GM18517 (cell line): ENCODE data around the gene FKBP10.
"Not testable (repeated sequence)": the region's sequence is repeated elsewhere in the genome, so short reads cannot be mapped to it uniquely, and the experiment has no call there.

Experiments
- ATAC-seq: cut with Tn5 transposase; IDR thresholded peaks from one replicate; pipeline ENCODE4 v1.9.1; 2021; ENCODE audit warnings: mild to moderate bottlenecking, moderate library complexity; ENCODE audit not compliant: unreplicated experiment

The FKBP10 gene

DNA sequence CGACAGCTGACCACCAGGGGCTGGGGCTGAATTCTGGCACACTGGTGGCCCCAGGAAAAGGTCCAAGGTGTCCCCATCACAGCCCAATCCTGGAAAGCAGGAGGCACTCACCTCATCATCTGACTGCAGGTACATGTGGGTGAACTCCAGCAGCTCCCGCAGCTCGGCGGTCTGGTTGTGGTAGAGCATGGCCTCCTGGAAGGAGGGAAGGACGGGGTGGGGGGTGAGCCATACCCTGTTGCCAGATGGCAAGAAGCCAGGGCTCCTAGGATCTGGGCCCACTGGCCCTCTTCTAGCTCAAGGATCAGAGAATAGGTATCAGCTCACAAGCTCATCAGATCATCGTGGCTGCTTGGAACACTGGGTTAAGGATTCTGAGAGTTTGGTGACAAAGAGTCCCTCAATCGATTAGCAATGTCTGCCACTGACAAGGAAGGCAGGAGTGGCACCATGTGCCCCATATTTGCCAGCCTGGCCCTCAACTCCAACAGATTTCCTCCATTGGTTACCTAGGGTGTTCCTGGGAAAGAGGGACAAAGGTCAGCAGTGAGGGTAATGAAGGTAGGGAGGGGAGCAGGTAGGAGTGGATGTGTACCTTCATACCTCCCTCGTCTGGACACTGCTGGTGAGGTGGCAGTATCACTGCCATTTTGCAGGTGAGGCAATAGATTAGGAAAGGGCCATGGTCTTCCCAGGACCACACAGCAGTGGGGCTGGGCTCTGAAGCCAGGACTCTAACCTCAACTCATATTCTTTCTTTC, 5.9 kb upstream of the FKBP10 start:
- no peak for ATAC-seq

DNA sequence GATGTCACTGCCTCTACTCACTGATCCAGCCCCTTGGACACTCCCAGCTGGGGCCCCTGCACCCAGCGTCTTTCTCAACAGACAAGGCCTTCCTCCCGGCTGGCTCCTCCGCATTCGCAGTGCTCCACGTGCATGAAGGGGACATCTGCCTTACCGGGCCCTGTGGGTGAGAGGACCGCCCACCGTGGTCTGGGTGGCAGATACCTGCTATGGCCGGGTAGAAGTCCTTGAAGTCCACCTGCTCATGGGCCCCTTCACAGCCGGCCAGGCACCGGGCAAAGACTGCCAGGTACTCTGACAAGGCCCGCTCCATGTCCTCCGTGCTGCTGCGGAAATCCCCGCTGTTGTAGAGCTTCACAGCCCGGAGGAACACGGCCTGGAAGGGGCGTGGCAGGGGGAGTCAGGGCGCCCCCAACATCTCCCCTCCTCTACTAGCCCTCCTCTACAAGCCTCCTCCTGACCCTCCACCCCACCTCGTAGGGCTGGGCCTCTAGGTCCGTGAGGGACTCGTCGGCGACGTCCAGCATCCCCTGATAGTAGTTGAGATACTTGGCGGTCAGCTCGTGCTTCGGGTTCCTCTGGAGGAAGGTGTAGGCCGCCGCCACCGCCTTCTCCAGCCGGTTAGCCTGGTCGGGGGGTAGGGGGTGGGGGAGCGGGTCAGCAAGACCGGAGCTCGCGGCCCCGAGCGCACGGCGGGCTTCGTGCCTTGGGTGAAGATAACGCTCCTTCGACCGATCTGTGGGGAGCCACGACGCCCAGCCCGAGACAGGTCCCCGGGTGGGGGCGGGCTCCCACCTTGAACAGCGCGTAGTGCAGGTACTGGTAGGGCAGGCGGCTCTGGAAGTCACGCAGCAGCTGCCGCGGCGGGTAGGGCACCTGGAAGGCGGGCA, 1.9 kb upstream of the FKBP10 start:
- no peak for ATAC-seq

DNA sequence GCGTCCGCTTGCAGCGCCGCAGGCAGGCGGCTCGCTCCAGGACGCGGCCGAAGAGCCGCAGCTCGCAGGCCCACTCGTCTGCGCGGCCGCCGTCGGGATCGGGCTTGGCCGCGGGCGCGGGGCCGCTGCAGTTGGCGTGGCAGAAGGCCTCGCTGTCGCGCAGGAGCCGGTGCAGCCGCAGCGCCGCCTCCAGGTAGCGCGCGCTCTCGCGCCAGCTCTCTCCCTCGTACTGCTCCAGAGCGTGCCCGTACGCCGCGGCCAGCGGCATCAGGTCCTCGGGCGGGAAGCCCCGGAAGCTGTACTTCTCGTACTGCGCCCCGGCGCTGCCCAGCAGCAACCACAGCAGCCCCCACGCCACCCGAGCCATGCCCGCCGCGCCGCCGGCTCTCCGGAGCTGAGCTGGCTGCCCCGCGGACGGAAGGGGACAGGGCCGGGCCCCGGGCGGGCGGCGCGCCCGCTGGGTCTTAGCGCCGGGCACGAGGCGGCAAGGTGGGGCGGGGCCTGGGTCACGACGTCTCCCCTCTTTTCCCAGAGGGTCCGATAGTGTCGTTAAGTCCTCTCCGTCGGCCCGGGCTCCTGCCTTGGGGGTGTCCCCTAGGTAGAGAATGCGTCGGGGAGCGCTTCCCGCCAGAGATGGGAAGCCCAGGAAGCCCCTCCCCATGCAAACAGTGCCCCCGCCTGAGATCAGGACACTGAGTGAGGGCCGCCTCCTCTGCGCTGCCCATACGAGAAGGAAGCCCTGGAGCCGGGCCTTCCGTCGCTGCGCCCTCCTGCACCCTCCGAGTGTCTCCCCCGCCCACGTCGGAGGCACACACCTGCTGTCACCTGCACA, 1.0 kb upstream of the FKBP10 start, which contains the start of gene P3H4:
Gene P3H4, minus strand, starts transcription at position 401 of the 832 bp plus-strand sequence. Its CDS starts 34 bp downstream, at position 367.
- ATAC-seq: peak; percentile 70

DNA sequence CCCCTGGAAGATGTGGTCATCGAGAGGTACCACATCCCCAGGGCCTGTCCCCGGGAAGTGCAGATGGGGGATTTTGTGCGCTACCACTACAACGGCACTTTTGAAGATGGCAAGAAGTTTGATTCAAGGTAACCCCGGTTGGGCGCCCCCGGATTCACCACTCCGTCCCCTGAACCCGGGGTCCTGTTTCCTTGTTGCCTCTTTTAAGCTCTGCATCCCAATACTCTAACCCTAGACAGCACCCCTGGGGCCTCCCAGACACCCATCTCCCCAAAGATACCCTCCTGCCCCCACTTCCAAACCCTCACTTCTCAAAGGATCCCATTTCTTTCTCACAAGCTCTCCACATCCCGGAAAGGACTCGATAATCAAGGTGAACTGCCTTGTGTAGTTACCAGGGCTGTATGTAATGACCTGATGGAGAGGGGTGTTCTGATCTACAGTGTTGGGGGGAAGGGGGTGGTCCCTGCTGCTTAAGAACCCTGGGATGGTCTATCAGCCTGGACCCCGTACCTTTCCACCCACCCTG, 412 bp downstream of the FKBP10 start:
- ATAC-seq: no peak

DNA sequence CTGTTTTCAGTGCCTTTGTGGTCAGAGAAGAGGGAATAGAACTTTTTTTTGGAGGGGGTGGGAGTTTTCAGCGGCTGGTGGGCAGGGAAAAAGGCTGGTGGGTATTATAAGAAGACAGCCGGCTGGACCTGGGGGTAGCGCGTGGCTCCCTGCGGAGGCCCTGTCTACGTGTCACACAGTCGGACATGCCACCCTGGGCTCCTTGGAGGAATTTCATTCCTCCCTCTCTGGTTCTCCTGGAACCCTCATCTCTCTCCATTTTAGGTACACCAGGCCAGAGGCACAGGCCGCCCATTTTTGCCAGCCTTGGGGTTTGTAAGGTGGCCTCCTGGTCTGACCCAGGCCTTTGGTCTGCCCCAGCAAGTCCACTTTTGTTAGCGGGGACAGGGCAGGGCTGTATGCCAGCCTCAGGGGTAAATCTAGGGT, 908 bp downstream of the FKBP10 start:
- no peak for ATAC-seq

DNA sequence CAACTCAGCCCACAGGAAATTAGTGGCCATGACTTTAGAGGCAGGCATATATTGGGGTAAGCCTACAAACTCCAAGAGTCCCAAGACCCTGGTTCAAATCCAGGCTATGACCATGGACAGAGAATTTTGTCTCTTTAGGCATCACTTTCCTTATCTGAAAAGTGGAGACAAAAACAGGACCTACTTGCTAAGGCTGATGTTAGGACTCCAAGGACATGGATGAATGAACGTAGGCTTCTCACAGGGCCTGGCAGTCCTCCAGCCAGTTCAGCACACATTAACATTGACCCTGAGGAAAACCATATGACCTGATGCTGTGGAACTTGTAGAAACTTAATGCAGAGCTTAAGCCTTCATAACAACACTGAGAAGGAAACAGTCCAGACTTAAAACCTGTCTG, 1.4 kb downstream of the FKBP10 start:
- ATAC-seq: no peak

DNA sequence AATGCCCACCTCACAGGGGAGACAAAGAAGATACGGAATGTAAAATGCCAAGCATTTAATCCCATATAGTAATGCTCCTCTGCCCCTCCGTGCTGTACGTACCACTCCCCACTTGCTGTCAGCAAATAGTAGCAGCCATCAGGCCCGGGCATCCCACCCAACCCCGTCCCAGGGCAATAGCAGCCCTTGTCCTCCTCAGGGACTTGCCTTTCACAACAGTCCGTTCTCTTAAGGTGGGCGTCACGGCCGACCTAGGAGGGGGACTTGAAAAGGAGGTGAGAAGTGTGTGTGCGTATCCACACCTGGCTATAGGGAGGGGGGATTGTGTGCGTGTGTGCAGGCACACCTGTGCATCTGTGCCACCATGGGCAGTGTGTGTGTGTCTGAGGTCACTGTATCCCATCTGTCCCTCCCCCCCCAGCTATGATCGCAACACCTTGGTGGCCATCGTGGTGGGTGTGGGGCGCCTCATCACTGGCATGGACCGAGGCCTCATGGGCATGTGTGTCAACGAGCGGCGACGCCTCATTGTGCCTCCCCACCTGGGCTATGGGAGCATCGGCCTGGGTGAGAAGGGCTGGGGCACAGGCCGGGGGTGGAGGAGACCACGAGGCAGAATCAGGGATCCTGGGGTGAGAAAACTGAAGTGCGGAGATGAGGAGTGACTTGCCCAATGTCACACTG, 4.0 kb downstream of the FKBP10 start:
- ATAC-seq: no peak

DNA sequence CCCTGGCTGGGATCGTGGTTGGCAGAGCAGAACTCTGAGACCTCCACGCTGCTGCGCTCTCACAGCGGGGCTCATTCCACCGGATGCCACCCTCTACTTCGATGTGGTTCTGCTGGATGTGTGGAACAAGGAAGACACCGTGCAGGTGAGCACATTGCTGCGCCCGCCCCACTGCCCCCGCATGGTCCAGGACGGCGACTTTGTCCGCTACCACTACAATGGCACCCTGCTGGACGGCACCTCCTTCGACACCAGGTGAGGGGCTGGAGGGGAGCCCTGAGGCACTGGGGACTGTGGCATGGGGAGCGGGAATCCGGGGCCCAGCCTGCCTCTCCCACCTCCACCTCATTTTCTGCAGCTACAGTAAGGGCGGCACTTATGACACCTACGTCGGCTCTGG, 5.2 kb downstream of the FKBP10 start:
- ATAC-seq: no peak

DNA sequence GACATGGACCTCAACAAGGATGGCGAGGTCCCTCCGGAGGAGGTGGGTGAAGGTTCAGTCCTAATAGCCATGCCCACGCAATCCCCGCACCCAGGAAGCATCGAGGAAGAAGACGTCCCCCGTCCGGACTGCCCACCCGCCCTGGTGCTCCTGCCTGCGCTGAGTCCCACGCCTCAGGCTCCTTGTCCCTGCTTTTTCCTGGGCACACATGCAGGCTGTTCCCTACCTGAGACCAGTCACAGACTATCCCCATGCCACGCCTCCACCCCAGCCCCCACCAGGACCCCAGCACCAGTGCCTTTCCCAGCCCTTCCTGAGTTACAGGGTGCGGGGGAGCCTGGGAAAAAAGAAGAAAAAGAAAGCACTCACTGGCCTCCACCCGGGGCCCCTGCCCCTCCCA, 9.0 kb downstream of the FKBP10 start:
- ATAC-seq: no peak

DNA sequence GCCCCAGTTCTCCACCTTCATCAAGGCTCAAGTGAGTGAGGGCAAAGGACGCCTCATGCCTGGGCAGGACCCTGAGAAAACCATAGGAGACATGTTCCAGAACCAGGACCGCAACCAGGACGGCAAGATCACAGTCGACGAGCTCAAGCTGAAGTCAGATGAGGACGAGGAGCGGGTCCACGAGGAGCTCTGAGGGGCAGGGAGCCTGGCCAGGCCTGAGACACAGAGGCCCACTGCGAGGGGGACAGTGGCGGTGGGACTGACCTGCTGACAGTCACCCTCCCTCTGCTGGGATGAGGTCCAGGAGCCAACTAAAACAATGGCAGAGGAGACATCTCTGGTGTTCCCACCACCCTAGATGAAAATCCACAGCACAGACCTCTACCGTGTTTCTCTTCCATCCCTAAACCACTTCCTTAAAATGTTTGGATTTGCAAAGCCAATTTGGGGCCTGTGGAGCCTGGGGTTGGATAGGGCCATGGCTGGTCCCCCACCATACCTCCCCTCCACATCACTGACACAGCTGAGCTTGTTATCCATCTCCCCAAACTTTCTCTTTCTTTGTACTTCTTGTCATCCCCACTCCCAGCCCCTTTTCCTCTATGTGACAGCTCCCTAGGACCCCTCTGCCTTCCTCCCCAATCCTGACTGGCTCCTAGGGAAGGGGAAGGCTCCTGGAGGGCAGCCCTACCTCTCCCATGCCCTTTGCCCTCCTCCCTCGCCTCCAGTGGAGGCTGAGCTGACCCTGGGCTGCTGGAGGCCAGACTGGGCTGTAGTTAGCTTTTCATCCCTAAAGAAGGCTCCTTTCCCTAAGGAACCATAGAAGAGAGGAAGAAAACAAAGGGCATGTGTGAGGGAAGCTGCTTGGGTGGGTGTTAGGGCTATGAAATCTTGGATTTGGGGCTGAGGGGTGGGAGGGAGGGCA, 9.7 kb downstream of the FKBP10 start:
- ATAC-seq: no peak

DNA sequence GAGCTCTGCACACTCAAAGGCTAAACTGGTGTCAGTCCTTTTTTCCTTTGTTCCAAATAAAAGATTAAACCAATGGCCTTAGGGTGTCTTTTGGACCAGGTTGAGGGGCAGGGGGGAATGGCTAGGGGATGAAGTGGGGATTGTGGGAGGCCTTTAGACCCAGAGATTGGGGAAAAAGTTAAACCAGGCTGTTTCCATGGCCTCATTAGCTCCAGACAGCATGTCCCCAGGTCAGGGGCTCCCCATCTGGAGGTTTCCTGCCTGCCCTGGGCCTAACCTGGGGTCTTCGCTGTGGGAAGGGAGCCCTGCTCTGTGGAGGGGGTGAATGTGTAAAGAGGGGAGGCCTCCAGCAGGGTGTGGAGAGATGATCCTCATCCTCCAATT, 10.3 kb downstream of the FKBP10 start:
- ATAC-seq: no peak

DNA sequence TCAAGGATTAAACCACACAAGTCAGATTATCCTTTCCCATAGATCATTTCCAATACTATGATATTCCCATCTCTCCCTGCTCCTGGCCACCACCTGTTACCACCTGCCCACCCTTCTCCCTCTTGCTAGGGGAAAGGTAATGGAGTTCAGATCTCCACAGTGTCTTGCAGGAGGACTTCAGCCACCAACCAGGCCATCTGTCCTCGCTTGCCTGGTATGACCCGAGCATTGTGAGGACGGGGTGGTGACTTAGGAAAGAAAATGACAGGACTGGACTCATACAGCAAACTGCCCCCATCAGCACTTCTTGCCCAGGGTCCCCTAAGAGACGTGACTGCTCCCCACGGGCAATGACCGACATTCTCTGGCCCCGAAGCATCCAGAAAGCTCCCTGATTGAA, 10.8 kb downstream of the FKBP10 start:
- ATAC-seq: no peak

DNA sequence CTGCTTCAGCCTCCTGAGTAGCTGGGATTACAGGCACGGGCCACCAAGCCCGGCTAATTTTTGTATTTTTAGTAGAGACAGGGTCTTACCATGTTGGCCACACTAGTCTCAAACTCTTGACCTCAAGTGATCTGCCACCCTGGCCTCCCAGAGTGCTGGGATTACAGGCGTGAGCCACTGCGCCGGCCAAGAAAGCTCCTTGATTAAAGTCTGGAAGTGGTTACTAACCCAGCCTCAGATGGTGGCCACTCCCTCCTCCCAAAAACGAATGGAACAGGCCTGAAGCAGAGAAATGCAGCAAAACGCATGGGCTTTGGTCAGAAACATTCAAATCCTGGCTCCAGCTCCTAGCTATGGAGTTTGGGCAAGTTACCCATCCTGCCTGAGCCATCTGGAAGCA, 11.3 kb downstream of the FKBP10 start:
- no peak for ATAC-seq

DNA sequence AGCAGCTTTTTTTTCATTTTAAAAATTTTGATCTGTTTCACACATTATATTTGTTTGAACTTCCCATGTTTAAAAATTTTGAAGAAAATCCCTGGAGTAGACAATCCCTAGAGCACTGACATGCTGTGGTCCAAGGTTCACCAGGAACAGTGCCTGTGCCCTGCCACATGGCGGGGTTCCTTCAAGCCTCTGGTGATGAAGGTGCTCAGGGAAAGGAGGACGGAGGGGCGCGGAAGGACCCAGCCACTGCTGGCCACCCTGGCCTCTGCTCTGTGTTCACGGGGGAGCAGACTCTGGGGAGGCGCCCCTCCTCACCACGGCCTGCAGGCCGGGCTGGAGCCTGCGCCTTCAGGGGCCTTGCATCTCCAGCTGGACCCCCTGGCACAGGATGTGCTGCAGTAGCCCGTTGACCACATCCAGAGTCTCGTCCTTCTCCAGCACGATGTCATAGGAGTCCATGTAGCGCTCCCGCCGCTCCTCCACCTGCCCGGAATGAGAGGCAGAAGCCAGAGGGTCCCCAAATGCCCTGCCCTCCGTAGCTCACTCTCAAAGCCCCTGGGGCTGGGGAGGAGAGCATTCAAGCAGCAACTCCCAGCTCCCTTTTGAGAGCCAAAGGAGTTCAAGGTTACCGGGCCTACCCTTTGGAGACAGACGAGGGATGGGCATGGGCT, 12.5 kb downstream of the FKBP10 start:
- ATAC-seq: no peak

DNA sequence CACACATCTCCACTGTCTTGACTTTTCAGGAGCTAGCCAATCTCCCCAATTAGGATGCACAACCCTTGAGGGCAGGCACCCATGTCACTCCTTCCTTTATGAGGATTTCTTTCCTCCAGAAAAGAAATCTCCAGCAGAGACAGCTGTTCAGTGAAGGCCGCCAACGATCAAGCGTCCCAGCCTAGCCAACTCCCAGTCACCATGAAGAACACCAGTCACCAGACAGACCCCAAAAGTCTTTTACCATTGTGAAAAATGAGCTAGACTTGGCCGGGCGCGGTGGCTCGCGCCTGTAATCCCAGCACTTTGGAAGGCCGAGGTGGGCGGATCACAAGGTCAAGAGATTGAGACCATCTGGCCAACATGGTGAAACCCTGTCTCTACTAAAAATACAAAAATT, 17.2 kb downstream of the FKBP10 start:
- not testable (repeated sequence) for ATAC-seq

DNA sequence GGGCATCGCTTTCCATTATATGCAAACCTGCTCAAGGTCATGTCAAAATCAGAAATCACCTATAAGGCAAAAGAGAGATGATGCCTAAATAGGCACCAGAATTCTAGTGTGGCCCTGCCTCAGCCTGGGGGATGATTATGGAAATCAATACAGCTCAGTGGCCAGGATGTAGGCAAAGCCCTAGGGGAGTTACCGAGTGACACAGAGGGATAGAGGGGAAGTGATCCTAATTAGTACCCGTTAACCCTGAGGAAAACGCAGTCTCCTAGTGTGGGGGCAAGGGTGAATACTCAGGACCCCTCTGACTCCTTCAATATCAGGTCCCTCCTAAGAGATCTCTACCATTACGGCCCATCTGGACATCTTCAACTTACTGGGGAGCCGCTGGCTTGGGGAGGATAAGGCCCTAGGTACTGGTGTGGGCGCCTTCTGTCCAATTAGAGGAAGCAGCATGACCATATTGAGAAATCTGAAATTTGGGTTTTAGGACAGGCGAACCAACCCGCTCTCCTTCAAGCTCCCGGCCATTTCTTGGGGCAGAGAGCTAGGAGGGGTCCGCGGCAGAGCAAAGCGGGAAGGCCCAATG, 22.5 kb downstream of the FKBP10 start:
- ATAC-seq: no peak

DNA sequence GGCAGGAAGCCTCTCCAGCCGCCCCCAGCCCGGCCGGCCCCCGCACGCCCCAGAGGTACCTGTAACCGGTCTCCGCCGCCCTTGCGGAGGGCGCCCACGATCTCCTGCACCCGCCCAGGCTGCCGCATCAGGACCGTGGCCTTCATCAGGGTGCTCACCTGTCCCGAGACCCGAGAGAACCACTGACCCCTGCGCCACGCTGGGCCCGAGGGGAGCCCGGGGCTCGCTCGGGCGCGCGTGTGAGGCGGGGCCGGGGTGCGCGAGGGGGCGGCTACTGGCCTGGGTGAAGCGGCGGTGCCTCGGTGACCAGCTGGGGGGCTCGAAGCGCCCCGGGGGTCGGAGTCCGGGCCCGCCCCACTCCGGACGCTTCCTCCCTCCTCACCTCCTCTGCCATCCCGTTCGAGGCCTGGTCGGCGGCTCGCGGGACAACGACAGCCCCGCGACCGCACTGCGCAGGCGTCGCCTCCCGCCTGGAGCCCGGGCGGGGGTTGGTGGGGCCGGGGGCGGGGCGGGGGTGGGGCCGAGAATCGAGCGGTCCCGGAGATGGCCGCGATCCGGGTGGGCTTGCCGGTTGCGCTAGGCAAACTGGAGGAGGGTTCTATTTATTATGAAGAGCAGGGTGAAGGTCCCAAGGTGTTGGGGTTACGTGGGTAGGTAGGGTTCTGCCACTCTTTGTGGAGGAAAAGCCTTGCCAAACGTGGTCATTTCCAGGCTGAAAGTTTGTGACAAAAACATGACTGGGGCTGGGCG, 23.2 kb downstream of the FKBP10 start, which contains the start of gene NT5C3B:
Gene NT5C3B, minus strand, starts transcription at position 433 of the 750 bp plus-strand sequence. Its CDS starts 39 bp downstream, at position 394.
- no peak for ATAC-seq
